Neural crest cell (in vitro differentiated cells): ENCODE data around the gene SORL1-AS1.

Source experiments
- DNase-seq: peaks from one replicate; pipeline ENCODE4 v3.0.0; 2021; ENCODE audit warnings: low read depth, mixed read lengths, low spot score
- H3K27ac Mint-ChIP-seq: one replicate; pipeline ENCODE4 v1.8.0; 2021; ENCODE audit warnings: mild to moderate bottlenecking, mixed read lengths; ENCODE audit not compliant: unreplicated experiment
- H3K27me3 Mint-ChIP-seq: 2 replicates; pipeline ENCODE4 v1.8.0; 2021; ENCODE audit warnings: low read depth, mild to moderate bottlenecking, mixed read lengths
- H3K36me3 Mint-ChIP-seq: 2 replicates; pipeline ENCODE4 v1.8.0; 2021; ENCODE audit warnings: low read depth, mild to moderate bottlenecking, mixed read lengths
- H3K4me1 Mint-ChIP-seq: 2 replicates; pipeline ENCODE4 v1.8.0; 2021; ENCODE audit warnings: mixed read lengths
- H3K4me3 Mint-ChIP-seq: one replicate; pipeline ENCODE4 v1.8.0; 2021; ENCODE audit warnings: mild to moderate bottlenecking, mixed read lengths
- H3K9me3 Mint-ChIP-seq: 2 replicates; pipeline ENCODE4 v1.8.0; 2021; ENCODE audit warnings: mixed read lengths
- TF ChIP-seq, protein P1 (sequence below): fragments of 200-600 bp; sonication (generic); conservative IDR thresholded peaks from 2 replicates; pipeline ENCODE4 v1.5.0; 2021; ENCODE audit warnings: antibody characterized with exemption, mild to moderate bottlenecking

SORL1-AS1 gene

DNA sequence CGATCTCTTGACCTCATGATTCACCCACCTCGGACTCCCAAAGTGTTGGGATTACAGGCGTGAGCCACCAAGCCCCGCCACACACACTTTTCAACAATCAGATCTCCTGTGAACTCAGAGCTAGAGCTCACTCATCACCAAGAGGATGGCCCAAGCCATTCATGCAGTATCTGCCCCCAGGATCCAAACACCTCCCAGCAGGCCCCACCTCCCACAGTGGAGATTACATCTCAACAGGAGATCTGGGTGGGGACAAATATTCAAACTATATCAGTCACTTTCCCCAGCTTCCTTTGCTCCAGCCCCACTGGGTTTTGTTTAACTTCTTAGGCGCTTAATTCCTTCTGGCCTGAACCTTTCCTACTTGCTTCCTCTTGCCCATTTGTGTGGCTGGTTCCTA, 26.9 kb downstream of the SORL1-AS1 start:
- H3K27ac Mint-ChIP-seq = no peak overlapping the region
- DNase-seq = no peak
- H3K27me3 Mint-ChIP-seq = peaks cover 15% of the 10 kb centered on the region
- TF ChIP-seq, protein P1, sequence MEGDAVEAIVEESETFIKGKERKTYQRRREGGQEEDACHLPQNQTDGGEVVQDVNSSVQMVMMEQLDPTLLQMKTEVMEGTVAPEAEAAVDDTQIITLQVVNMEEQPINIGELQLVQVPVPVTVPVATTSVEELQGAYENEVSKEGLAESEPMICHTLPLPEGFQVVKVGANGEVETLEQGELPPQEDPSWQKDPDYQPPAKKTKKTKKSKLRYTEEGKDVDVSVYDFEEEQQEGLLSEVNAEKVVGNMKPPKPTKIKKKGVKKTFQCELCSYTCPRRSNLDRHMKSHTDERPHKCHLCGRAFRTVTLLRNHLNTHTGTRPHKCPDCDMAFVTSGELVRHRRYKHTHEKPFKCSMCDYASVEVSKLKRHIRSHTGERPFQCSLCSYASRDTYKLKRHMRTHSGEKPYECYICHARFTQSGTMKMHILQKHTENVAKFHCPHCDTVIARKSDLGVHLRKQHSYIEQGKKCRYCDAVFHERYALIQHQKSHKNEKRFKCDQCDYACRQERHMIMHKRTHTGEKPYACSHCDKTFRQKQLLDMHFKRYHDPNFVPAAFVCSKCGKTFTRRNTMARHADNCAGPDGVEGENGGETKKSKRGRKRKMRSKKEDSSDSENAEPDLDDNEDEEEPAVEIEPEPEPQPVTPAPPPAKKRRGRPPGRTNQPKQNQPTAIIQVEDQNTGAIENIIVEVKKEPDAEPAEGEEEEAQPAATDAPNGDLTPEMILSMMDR = no peak
- peaks cover 2% of the 10 kb centered on the region for H3K36me3 Mint-ChIP-seq
- H3K4me3 Mint-ChIP-seq = no peak overlapping the region
- H3K4me1 Mint-ChIP-seq = peaks cover 5% of the 10 kb centered on the region
- H3K9me3 Mint-ChIP-seq = no peaks in the 10 kb centered on the region

DNA sequence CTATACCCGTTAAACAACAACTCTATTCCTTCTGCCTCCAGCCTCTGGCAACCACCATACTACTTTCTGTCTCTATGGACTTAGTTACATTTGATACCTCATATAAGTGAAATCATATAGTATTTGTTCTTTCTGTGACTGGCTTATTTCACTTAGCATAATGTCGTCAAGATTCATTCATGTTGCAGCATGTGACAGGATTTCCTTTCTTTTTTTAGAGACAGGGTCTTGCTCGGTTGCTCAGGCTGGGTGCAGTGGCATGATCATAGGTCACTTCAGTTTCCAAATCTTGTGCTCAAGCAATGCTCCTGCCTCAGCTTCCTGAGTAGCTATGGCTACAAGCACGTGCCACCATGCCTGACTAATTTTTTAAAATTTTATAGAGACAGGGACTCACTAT, 30.1 kb downstream of the SORL1-AS1 start:
- Mint-ChIP-seq H3K4me3 (no peak overlapping the region), H3K9me3 (no peaks in the 10 kb centered on the region), H3K36me3 (peaks cover 2% of the 10 kb centered on the region)

DNA sequence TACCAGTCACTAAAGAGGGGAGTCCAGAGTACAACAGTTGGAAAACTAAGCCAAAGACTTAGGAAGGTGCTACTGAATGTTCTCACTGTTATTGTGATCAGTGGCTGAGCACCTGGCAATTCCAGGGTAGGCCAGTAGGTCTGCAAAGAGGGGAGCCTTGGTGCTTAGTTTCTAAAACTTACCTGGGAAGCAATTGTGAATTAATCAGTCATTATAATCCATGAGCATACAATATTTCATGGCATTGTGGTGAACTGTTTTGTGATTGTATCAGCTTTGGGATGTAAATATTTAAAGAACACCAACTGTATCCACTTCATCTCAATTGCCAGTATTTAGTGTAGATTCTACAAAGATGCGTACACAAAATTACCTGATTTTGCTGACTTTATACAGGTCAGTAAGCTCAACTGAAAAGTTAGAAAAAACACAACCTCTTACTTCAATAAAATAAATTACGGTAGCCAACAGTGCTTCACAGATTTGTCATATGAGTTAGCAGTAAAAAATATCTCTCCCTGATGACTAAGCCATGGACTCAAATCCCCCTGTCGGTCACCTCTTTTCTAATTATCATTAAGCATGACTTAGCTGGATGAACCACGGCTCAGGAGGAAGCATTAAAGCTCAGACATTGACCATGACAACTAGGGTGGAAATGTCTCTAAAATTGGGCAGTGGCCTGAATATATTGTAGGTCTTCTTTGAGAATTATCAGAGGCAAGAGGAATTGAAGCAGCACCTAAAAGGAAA, 31.4 kb downstream of the SORL1-AS1 start:
- no peaks in the 10 kb centered on the region for H3K9me3 Mint-ChIP-seq
- peaks cover 2% of the 10 kb centered on the region for H3K36me3 Mint-ChIP-seq
- H3K4me1 Mint-ChIP-seq = peaks cover 5% of the 10 kb centered on the region
- TF ChIP-seq, protein P1 = no peak
- no peak overlapping the region for H3K4me3 Mint-ChIP-seq
- peaks cover 3% of the 10 kb centered on the region for H3K27me3 Mint-ChIP-seq
- no peak overlapping the region for H3K27ac Mint-ChIP-seq
- no peak for DNase-seq

More for the DNA sequence above, 30.1 kb downstream of the SORL1-AS1 start:
- TF ChIP-seq, protein P1 = no peak
- Mint-ChIP-seq H3K4me1 (peaks cover 5% of the 10 kb centered on the region), H3K27ac (no peak overlapping the region), H3K27me3 (peaks cover 12% of the 10 kb centered on the region)
- no peak for DNase-seq

- DNase-seq = no peak
- Mint-ChIP-seq H3K9me3 (no peaks in the 10 kb centered on the region), H3K4me1 (peaks cover 5% of the 10 kb centered on the region), H3K27ac (no peak overlapping the region), H3K4me3 (no peak overlapping the region), H3K27me3 (no peaks in the 10 kb centered on the region), H3K36me3 (peaks cover 2% of the 10 kb centered on the region)
- TF ChIP-seq, protein P1 = no peak
These were observed 32.4 kb downstream of the SORL1-AS1 start for GRCh38 chr11:121420398-121420797.

DNA sequence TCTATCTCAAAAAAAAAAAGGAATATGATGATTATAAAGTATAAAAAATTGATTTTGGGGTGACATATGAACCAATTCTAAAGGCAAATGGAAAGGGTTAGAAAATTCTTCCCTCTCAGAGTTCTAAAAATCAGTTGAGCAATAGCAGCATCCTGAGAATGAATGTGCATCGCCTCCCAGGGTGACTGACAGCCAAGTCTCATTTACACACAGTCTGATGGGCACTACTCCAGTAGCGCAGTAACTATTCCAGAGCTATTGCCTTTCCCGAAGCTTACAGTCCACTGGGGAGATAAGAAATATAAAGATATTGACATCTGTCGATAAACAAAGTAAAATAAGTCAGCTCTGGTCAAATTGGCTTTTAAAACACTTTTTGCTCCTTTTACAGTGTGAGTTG, 32.9 kb downstream of the SORL1-AS1 start:
- Mint-ChIP-seq H3K27me3 (no peaks in the 10 kb centered on the region), H3K36me3 (peaks cover 2% of the 10 kb centered on the region), H3K4me3 (no peak overlapping the region), H3K9me3 (no peaks in the 10 kb centered on the region), H3K4me1 (peaks cover 5% of the 10 kb centered on the region), H3K27ac (no peak overlapping the region)
- DNase-seq = no peak
- TF ChIP-seq, protein P1 = no peak
